Uterus (tissue), 4 donors: ENCODE results near the gene FGFR4. TPM values are rescaled to one million over a fixed set of nuclear protein-coding genes. Genes with fewer than 3 reads are reported as not detected.

Experiments
- DNase-seq, 2 donors: peaks; one replicate each; pipeline ENCODE4 v3.0.0-alpha.2; 2019 to 2020
- H3K27ac ChIP-seq, 2 donors: fragments of 200-600 bp; sonication (generic); 1 replicate in 1 of 2; 2 replicates in 1 of 2; pipeline ENCODE4 v1.5.1; 2016 to 2018
- H3K27me3 ChIP-seq, 2 donors: fragments of 200-600 bp; sonication (generic); one replicate each; pipeline ENCODE4 v1.5.1; 2018 to 2019; ENCODE audit warnings: control low read depth in 1 of 2
- H3K36me3 ChIP-seq, 2 donors: fragments of 200-600 bp; sonication (generic); one replicate each; pipeline ENCODE4 v1.5.1; 2019; ENCODE audit warnings: control low read depth in 1 of 2
- H3K4me1 ChIP-seq, 2 donors: fragments of 200-600 bp; sonication (generic); one replicate each; pipeline ENCODE4 v1.5.1; 2018 to 2019; ENCODE audit warnings: control low read depth in 1 of 2
- H3K4me3 ChIP-seq, 2 donors: fragments of 200-600 bp; sonication (generic); 1 replicate in 1 of 2; 2 replicates in 1 of 2; pipeline ENCODE4 v1.5.1; 2018 to 2019; ENCODE audit warnings: mild to moderate bottlenecking in 1 of 2
- H3K9me3 ChIP-seq, 2 donors: fragments of 200-600 bp; sonication (generic); one replicate each; pipeline ENCODE4 v1.5.1; 2019; ENCODE audit warnings: control low read depth in 1 of 2
- POLR2A ChIP-seq, 2 donors: fragments of 450-650 bp; IDR thresholded peaks; one replicate each; pipeline ENCODE4 v1.6.1; 2016; ENCODE audit warnings: antibody characterized with exemption in 2 of 2, mild to moderate bottlenecking in 1 of 2, moderate library complexity in 1 of 2
- intact Hi-C: fragments of 100-400 bp; cut with DNase I; formaldehyde crosslinking; loops from one replicate; pipeline ENCODE4 v1.15.1; 2023; ENCODE audit warnings: low total_unique reads
- total RNA-seq, 4 donors: library from RNA; depleted of rRNA in 3 of 4; stranded (reverse); fragments of >200 nt in 3 of 4; gene quantifications; one replicate each; pipeline versions ENCODE4 v1.1.0 to v1.2.4, GENCODE V29; 2014 to 2023
- TF ChIP-seq, protein P1 (sequence below), 4 experiments: fragments of 200-600 bp in 2 of 4; fragments of 450-650 bp in 2 of 4; sonication (generic) in 2 of 4; IDR thresholded peaks; one replicate each; pipeline ENCODE4 v1.5.1; 2016 to 2019; ENCODE audit warnings: antibody characterized with exemption in 4 of 4, mild to moderate bottlenecking in 2 of 4, moderate library complexity in 1 of 4
- donor health status: DM: yes; HTN: yes; CAD: no.

Gene FGFR4
- total RNA-seq, 4 donors from 2014 or later: under 0.01 to 18.8 (median 1.5) TPM

DNA sequence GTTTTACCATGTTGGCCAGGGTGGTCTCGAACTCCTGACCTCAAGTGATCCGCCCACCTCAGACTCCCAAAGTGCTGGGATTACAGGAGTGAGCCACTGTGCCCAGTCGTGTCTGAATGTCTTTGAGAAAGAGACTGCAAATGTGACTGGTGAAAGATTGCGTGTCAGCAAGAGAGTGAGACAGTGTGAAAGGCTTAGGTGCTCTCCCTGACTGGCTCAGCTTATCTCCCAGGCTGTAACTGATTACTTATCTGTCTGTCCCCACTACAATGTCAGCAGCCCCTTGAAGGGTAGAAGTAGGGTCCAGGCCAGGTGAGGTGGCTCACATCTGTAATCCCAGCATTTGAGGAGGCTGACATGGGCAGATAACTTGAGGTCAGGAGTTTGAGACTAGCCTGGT, 3.4 kb upstream of the FGFR4 start:
- Histone ChIP-seq H3K36me3 (no peaks in the 10 kb centered on the region), H3K4me3 (no peak overlapping the region), H3K4me1 (peaks cover 0 to 6% of the 10 kb centered on the region in 2 donors), H3K27ac (no peak overlapping the region), H3K27me3 (no peaks in the 10 kb centered on the region), H3K9me3 (no peaks in the 10 kb centered on the region)
- TF ChIP-seq, protein P1, sequence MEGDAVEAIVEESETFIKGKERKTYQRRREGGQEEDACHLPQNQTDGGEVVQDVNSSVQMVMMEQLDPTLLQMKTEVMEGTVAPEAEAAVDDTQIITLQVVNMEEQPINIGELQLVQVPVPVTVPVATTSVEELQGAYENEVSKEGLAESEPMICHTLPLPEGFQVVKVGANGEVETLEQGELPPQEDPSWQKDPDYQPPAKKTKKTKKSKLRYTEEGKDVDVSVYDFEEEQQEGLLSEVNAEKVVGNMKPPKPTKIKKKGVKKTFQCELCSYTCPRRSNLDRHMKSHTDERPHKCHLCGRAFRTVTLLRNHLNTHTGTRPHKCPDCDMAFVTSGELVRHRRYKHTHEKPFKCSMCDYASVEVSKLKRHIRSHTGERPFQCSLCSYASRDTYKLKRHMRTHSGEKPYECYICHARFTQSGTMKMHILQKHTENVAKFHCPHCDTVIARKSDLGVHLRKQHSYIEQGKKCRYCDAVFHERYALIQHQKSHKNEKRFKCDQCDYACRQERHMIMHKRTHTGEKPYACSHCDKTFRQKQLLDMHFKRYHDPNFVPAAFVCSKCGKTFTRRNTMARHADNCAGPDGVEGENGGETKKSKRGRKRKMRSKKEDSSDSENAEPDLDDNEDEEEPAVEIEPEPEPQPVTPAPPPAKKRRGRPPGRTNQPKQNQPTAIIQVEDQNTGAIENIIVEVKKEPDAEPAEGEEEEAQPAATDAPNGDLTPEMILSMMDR (IDR thresholded peaks at IDR 0.05): no peak
- no peak for TF ChIP-seq POLR2A (IDR thresholded peaks at IDR 0.05)
- no peak for DNase-seq
- intact Hi-C loops: no loop called here

DNA sequence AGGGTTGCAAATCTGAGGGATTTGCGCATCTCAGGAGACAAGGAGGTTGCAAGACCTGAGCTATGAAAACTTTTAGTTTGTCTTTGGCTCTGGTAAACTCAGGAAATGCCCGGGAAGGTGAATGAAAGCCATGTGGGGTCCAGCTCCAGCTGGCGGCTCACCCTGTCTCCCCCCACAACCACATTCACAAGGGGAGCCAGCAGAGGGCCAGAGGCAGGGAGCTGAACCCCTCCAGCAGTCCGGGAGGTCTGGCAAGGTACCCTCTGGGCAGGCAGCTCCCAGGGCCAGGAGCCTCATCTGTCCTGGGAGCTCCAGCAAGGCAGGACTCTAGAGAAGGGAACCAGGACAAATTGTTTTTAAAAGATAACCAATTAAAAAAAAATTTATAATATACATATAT, 2.5 kb upstream of the FGFR4 start:
- Histone ChIP-seq H3K4me1 (peaks cover 0 to 6% of the 10 kb centered on the region in 2 donors), H3K36me3 (no peaks in the 10 kb centered on the region), H3K9me3 (no peaks in the 10 kb centered on the region), H3K27ac (no peak overlapping the region), H3K27me3 (no peaks in the 10 kb centered on the region), H3K4me3 (no peak overlapping the region)
- TF ChIP-seq POLR2A (IDR thresholded peaks at IDR 0.05): no peak
- TF ChIP-seq, protein P1 (IDR thresholded peaks at IDR 0.05): no peak
- intact Hi-C loops: no loop called here
- no peak for DNase-seq

DNA sequence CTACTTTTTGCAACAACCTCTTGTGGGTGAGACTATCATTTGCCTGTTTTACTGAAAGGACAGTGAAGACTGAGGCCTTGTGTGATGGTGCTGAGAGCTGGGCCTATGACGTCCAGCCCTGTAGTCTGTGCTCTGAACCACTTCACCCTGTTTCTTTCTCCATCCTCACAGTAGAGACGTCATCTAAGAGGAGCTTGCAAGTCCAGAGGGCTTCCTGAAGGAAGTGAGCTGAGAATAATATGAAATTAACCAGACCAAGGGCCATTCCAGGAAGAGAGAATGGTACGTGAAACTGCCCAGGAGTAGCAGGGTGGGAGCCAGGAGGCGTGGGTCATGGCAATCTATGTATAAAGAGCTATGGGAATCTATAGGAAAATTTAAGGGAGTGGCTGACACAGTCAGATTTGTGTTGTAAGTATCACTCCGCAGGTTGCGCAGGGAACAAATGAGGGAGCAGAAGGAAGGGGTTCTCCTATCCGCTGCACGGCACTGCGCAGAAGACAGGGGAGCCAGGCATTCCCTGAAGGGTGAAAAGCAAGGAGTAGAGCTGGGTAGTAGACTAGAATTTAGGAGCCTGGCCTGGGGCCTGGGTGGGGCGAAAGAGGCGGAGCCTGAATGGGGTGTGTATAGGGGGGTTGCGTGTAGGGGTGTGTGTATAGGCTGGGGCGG, 596 bp upstream of the FGFR4 start:
- H3K9me3 ChIP-seq: no peaks in the 10 kb centered on the region
- no peaks in the 10 kb centered on the region for H3K27me3 ChIP-seq
- TF ChIP-seq, protein P1 (IDR thresholded peaks at IDR 0.05): no peak
- no peak for TF ChIP-seq POLR2A (IDR thresholded peaks at IDR 0.05)
- no peaks in the 10 kb centered on the region for H3K36me3 ChIP-seq
- intact Hi-C loops: no loop called here
- H3K4me3 ChIP-seq: no peak overlapping the region
- peaks cover 0 to 6% of the 10 kb centered on the region in 2 donors for H3K4me1 ChIP-seq
- H3K27ac ChIP-seq: peak overlapping the region in 1 of 2 donors; percentile 22
- DNase-seq: peak in 1 of 2 donors; percentile 70

DNA sequence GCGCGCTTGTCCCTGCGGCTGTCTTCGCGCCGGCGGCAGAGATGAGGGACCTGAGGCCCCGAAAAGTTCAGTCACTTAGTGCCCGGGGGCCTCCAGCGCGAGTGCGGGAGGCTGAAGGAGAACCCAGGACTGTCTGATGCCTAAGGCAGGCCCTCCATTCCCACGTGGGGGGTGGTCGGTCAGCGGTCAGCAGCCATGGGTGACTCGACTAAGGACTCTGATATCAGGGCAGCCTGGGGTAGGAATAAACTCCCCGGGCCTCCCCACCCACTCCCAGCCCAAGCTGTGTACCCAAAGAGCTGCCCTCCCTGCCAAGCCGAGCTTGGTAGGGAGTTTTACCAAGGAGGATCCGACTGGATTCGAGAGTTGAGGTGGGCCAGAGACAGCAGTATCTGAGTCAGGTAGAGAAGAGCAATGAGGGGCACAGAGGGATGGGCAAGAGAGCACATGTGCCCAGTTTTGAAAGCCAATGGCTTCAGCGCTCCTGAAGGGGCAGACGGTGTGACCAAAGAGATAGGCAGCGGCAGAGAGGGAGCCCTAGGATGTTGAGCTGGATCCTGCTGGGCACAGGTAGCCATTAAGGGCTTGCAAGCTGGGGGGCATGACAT, 787 bp downstream of the FGFR4 start:
- intact Hi-C loops: no loop called here
- TF ChIP-seq POLR2A (IDR thresholded peaks at IDR 0.05): no peak
- TF ChIP-seq, protein P1 (IDR thresholded peaks at IDR 0.05): no peak
- DNase-seq: no peak
- Histone ChIP-seq H3K27me3 (no peaks in the 10 kb centered on the region), H3K9me3 (no peaks in the 10 kb centered on the region), H3K4me3 (peak overlapping the region in 1 of 2 donors; percentile 44), H3K36me3 (no peaks in the 10 kb centered on the region), H3K27ac (no peak overlapping the region), H3K4me1 (peaks cover 0 to 6% of the 10 kb centered on the region in 2 donors)

DNA sequence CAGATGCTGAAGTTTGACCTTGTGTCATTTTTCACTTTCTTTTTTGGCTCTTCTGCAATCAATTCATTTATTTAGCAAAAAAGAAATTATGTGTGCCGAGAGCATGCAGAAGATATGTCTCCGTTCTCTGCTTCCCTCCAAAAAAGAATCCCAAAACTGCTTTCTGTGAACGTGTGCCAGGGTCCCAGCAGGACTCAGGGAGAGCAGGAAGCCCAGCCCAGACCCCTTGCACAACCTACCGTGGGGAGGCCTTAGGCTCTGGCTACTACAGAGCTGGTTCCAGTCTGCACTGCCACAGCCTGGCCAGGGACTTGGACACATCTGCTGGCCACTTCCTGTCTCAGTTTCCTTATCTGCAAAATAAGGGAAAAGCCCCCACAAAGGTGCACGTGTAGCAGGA, 2.4 kb downstream of the FGFR4 start:
- Histone ChIP-seq H3K27me3 (no peaks in the 10 kb centered on the region), H3K9me3 (no peaks in the 10 kb centered on the region), H3K4me1 (peaks cover 0 to 6% of the 10 kb centered on the region in 2 donors), H3K36me3 (no peaks in the 10 kb centered on the region), H3K4me3 (no peak overlapping the region), H3K27ac (peak overlapping the region in 1 of 2 donors; percentile 31)
- DNase-seq: peak; percentile 68 to 73
- TF ChIP-seq, protein P1 (IDR thresholded peaks at IDR 0.05): no peak
- no peak for TF ChIP-seq POLR2A (IDR thresholded peaks at IDR 0.05)
- intact Hi-C loops: no loop called here
